Sigmoid colon (tissue), 7 donors: Measurements from ENCODE around the gene AIRE. TPM values are rescaled to one million over a fixed set of nuclear protein-coding genes. Genes with fewer than 3 reads are reported as not detected.
A peak's percentile ranks its signal among the peaks of the same experiment; 100 is the strongest.

Experiments
- DNase-seq: peaks from one replicate; pipeline ENCODE4 v3.0.0-alpha.2; 2019
- H3K27ac ChIP-seq, 4 donors: fragments of 200-600 bp; sonication (generic); one replicate each; pipeline ENCODE4 v1.5.1; 2016 to 2019; ENCODE audit warnings: mild to moderate bottlenecking in 1 of 4
- H3K27me3 ChIP-seq, 3 donors: fragments of 200-600 bp; sonication (generic); one replicate each; pipeline ENCODE4 v1.5.1; 2019; ENCODE audit warnings: mild to moderate bottlenecking in 1 of 3
- H3K36me3 ChIP-seq, 4 donors: fragments of 200-600 bp; sonication (generic); one replicate each; pipeline ENCODE4 v1.5.1; 2016 to 2019
- H3K4me1 ChIP-seq, 4 donors: fragments of 200-600 bp; sonication (generic); one replicate each; pipeline ENCODE4 v1.5.1; 2017 to 2019
- H3K4me3 ChIP-seq, 4 donors: fragments of 200-600 bp; sonication (generic); one replicate each; pipeline ENCODE4 v1.5.1; 2017 to 2019; ENCODE audit warnings: mild to moderate bottlenecking in 2 of 4, moderate library complexity in 1 of 4
- H3K9me3 ChIP-seq, 4 donors: fragments of 200-600 bp in 3 of 4; sonication (generic) in 3 of 4; one replicate each; pipeline versions ENCODE4 v1.5.1 to v1.6.1; 2013 to 2019
- EP300 ChIP-seq, 4 donors: sonication (generic); formaldehyde crosslinking; IDR thresholded peaks; one replicate each; pipeline ENCODE4 v1.6.1; 2017; ENCODE audit warnings: antibody characterized with exemption in 4 of 4
- POLR2A ChIP-seq, 2 donors: fragments of 450-650 bp; IDR thresholded peaks; one replicate each; pipeline ENCODE4 v1.6.1; 2016; ENCODE audit warnings: antibody characterized with exemption in 2 of 2, mild to moderate bottlenecking in 2 of 2, moderate library complexity in 2 of 2
- POLR2AphosphoS5 ChIP-seq, 4 donors: sonication (generic); formaldehyde crosslinking; IDR thresholded peaks; one replicate each; pipeline ENCODE4 v1.6.1; 2017; ENCODE audit warnings: antibody characterized with exemption in 4 of 4
- WGBS, 2 donors: extraction: QIAGEN DNeasy Blood & Tissue Kit; methylation state at CpG; one replicate each; pipeline ENCODE4 v1.1.7; 2013; 5-methylcytosine and 5-hydroxymethylcytosine counted together
- intact Hi-C: fragments of 100-400 bp; cut with DNase I; formaldehyde crosslinking; loops from one replicate; pipeline ENCODE4 v1.15.1; 2023
- polyA plus RNA-seq, 3 donors: library from polyadenylated mRNA; stranded (reverse); fragments of 200-250 nt; gene quantifications; one replicate each; pipeline ENCODE4 v1.2.3, GENCODE V29; 2013
- total RNA-seq, 4 donors: library from RNA; depleted of rRNA; stranded (reverse); fragments of >200 nt; gene quantifications; one replicate each; pipeline ENCODE4 v1.1.0, GENCODE V29; 2016
- TF ChIP-seq, protein P1 (sequence below), 4 experiments: fragments of 450-650 bp in 3 of 4; fragments of 200-600 bp in 1 of 4; IDR thresholded peaks; one replicate each; pipeline ENCODE4 v1.5.1; 2016 to 2019; ENCODE audit warnings: antibody characterized with exemption in 4 of 4, mild to moderate bottlenecking in 3 of 4, moderate library complexity in 2 of 4
- donor health status: healthy with polysubstance abuse.
- donor health status: Bipolar disorder and iron deficiency.
- donor health status: healthy.

Gene AIRE
- total and polyA plus RNA-seq, 7 donors = 0.61 TPM; not detected in 6

GRCh38 chr21:44299085-44299457, 13.4 kb downstream of the AIRE start:
- Histone ChIP-seq H3K4me3 (peak overlapping the region; percentile 74 to 96 (median 92)), H3K27ac (peak overlapping the region; percentile 89 to 96 (median 92)), H3K4me1 (peaks cover 0 to 63% (median 48%) of the 10 kb centered on the region in 4 donors), H3K36me3 (no peaks in the 10 kb centered on the region), H3K9me3 (no peaks in the 10 kb centered on the region), H3K27me3 (peaks cover 0 to 31% (median 30%) of the 10 kb centered on the region in 3 donors)
- intact Hi-C loops = loop anchor here (2.0 to 5.0 kb wide), 2 partner anchors 286 to 432 kb away; partner anchors contain the start of genes AGPAT3 and TRAPPC10
- TF ChIP-seq POLR2AphosphoS5 (IDR thresholded peaks at IDR 0.05) = no peak
- TF ChIP-seq POLR2A (IDR thresholded peaks at IDR 0.05) = no peak
- no peak for TF ChIP-seq EP300 (IDR thresholded peaks at IDR 0.05)
- TF ChIP-seq, protein P1, sequence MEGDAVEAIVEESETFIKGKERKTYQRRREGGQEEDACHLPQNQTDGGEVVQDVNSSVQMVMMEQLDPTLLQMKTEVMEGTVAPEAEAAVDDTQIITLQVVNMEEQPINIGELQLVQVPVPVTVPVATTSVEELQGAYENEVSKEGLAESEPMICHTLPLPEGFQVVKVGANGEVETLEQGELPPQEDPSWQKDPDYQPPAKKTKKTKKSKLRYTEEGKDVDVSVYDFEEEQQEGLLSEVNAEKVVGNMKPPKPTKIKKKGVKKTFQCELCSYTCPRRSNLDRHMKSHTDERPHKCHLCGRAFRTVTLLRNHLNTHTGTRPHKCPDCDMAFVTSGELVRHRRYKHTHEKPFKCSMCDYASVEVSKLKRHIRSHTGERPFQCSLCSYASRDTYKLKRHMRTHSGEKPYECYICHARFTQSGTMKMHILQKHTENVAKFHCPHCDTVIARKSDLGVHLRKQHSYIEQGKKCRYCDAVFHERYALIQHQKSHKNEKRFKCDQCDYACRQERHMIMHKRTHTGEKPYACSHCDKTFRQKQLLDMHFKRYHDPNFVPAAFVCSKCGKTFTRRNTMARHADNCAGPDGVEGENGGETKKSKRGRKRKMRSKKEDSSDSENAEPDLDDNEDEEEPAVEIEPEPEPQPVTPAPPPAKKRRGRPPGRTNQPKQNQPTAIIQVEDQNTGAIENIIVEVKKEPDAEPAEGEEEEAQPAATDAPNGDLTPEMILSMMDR (IDR thresholded peaks at IDR 0.05) = no peak
- WGBS, 2 donors = 14 to 32% methylated on average over 10 of the region's 10 CpGs
- DNase-seq = no peak

DNA sequence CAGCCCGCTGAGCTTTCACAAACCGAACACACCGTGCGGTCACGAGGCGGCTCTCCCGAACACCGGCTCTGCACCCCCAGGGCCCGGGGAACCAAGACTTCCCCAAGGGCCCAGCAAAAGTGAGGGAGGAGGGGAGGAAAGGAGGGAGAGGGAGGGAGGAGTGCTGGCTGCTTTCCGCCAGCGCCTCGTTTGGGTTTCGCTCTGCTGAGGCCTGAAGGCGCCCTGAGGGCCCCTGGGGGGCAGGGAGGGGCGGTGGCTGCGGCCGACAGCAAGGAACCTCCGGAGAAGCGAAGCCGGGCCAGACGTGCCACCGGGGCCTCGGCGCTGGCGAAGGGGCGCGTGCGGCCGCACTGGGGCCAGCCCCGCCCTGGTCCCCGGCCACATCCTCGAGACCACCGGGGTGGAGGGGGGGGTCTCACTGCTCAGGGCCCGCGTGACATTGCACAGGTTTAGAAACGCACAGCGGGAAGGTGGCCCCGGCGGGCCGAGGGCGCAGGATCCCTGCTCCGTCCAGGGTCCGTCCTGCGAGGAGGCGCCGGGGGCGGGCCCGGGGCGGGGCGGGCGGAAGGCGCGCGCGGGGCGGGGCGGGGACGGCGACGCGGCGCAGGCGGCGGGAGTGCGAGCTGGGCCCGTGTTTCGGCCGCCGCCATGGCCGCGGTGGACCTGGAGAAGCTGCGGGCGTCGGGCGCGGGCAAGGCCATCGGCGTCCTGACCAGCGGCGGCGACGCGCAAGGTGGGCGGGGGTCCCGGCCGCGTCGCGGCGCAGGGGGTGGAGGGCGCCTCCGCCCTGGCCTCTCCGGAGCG, 14.0 kb downstream of the AIRE start, which contains the start of gene PFKL:
PFKL (plus strand) TSS at position 596 of the 804 bp plus-strand sequence; CDS start at position 649, 53 bp downstream.
- DNase-seq = peak; percentile 81
- TF ChIP-seq, protein P1 (IDR thresholded peaks at IDR 0.05) = no peak
- TF ChIP-seq POLR2AphosphoS5 (IDR thresholded peaks at IDR 0.05) (peak; percentile 47 to 82 (median 69)), POLR2A (IDR thresholded peaks at IDR 0.05) (peak in 1 of 2 donors; percentile 33), EP300 (IDR thresholded peaks at IDR 0.05) (no peak)
- intact Hi-C loops = loop anchor here (2.0 to 5.0 kb wide), 3 partner anchors 39 to 432 kb away; partner anchors contain the start of genes AGPAT3, CFAP410 and TRAPPC10
- peaks cover 0 to 63% (median 51%) of the 10 kb centered on the region in 4 donors for H3K4me1 ChIP-seq
- WGBS, 2 donors = 1% methylated on average over 94 of the region's 94 CpGs
- peaks cover 0 to 25% (median 25%) of the 10 kb centered on the region in 3 donors for H3K27me3 ChIP-seq
- no peaks in the 10 kb centered on the region for H3K36me3 ChIP-seq
- no peaks in the 10 kb centered on the region for H3K9me3 ChIP-seq
- H3K4me3 ChIP-seq = peak within 1 kb of the TSS; percentile 80 to 96 (median 92)
- peak within 1 kb of the TSS; percentile 89 to 96 (median 92) for H3K27ac ChIP-seq

GRCh38 chr21:44300262-44300959, 14.7 kb downstream of the AIRE start:
- WGBS, 2 donors = 0 to 2% methylated on average over 67 of the region's 67 CpGs
- peak; percentile 88 for DNase-seq
- Histone ChIP-seq H3K36me3 (no peaks in the 10 kb centered on the region), H3K9me3 (no peaks in the 10 kb centered on the region), H3K4me3 (peak overlapping the region; percentile 80 to 96 (median 92)), H3K27ac (peak overlapping the region; percentile 89 to 96 (median 92)), H3K4me1 (peaks cover 0 to 63% (median 51%) of the 10 kb centered on the region in 4 donors), H3K27me3 (peaks cover 0 to 18% (median 17%) of the 10 kb centered on the region in 3 donors)
- intact Hi-C loops = loop anchor here (2.0 kb wide), 1 partner anchor 38 kb away; the partner anchor contains the start of gene CFAP410
- no peak for TF ChIP-seq EP300 (IDR thresholded peaks at IDR 0.05)
- peak in 2 of 4 donors; percentile 59 to 61 for TF ChIP-seq POLR2AphosphoS5 (IDR thresholded peaks at IDR 0.05)
- TF ChIP-seq, protein P1 (IDR thresholded peaks at IDR 0.05) = no peak

GRCh38 chr21:44301141-44301540, 15.5 kb downstream of the AIRE start:
- Histone ChIP-seq H3K27me3 (peaks cover 0 to 11% (median 10%) of the 10 kb centered on the region in 3 donors), H3K36me3 (no peaks in the 10 kb centered on the region), H3K4me1 (peaks cover 0 to 68% (median 51%) of the 10 kb centered on the region in 4 donors), H3K9me3 (no peaks in the 10 kb centered on the region), H3K27ac (peak overlapping the region; percentile 89 to 96 (median 92)), H3K4me3 (peak overlapping the region; percentile 80 to 96 (median 92))
- 17 to 59% methylated on average over 13 of the region's 13 CpGs for WGBS, 2 donors
- no peak for TF ChIP-seq POLR2A (IDR thresholded peaks at IDR 0.05)
- no peak for TF ChIP-seq EP300 (IDR thresholded peaks at IDR 0.05)
- TF ChIP-seq POLR2AphosphoS5 (IDR thresholded peaks at IDR 0.05) = no peak
- TF ChIP-seq, protein P1 (IDR thresholded peaks at IDR 0.05) = no peak
- no peak for DNase-seq
- intact Hi-C loops = loop anchor here (2.0 kb wide), 1 partner anchor 38 kb away; the partner anchor contains the start of gene CFAP410
